Breast epithelium (tissue), 3 donors: ENCODE results near the gene ENPP6.

ENCODE experiments used
- CTCF ChIP-seq, 3 donors: fragments of 450-650 bp; IDR thresholded peaks; one replicate each; pipeline ENCODE4 v1.5.1; 2016 to 2017; ENCODE audit warnings: antibody characterized with exemption in 3 of 3, mild to moderate bottlenecking in 3 of 3, moderate library complexity in 3 of 3
- POLR2A ChIP-seq: fragments of 450-650 bp; IDR thresholded peaks from one replicate; pipeline ENCODE4 v1.6.1; 2016; ENCODE audit warnings: antibody characterized with exemption, mild to moderate bottlenecking, moderate library complexity
- POLR2AphosphoS5 ChIP-seq, 3 donors: sonication (generic); formaldehyde crosslinking; IDR thresholded peaks; one replicate each; pipeline ENCODE4 v1.6.1; 2017; ENCODE audit warnings: antibody characterized with exemption in 3 of 3

GRCh38 chr4:184191267-184191666 lies 26.4 kb downstream of the ENPP6 start:
- TF ChIP-seq CTCF (IDR thresholded peaks at IDR 0.05) (no peak), POLR2A (no peak), POLR2AphosphoS5 (IDR thresholded peaks at IDR 0.05) (no peak)
